Choroid plexus epithelial cell (primary cell): ENCODE data around the gene TSFM.

Experiments
- DNase-seq: peaks from one replicate; pipeline ENCODE4 v3.0.0-alpha.2; 2010; ENCODE audit warnings: low read depth
- H3K4me3 ChIP-seq: 2 replicates; pipeline ENCODE4 v1.5.1; 2011; ENCODE audit warnings: low read depth, mild to moderate bottlenecking, control low read depth, low read length, moderate library complexity
- TF ChIP-seq, protein P1 (sequence below): conservative IDR thresholded peaks from 2 replicates; pipeline ENCODE4 v1.5.1; 2011; ENCODE audit warnings: low read depth, mild to moderate bottlenecking, control low read depth, inconsistent platforms, low read length, moderate library complexity

TSFM gene

GRCh38 chr12:57765003-57765697 lies 17.4 kb upstream of the TSFM start:
- TF ChIP-seq, protein P1, sequence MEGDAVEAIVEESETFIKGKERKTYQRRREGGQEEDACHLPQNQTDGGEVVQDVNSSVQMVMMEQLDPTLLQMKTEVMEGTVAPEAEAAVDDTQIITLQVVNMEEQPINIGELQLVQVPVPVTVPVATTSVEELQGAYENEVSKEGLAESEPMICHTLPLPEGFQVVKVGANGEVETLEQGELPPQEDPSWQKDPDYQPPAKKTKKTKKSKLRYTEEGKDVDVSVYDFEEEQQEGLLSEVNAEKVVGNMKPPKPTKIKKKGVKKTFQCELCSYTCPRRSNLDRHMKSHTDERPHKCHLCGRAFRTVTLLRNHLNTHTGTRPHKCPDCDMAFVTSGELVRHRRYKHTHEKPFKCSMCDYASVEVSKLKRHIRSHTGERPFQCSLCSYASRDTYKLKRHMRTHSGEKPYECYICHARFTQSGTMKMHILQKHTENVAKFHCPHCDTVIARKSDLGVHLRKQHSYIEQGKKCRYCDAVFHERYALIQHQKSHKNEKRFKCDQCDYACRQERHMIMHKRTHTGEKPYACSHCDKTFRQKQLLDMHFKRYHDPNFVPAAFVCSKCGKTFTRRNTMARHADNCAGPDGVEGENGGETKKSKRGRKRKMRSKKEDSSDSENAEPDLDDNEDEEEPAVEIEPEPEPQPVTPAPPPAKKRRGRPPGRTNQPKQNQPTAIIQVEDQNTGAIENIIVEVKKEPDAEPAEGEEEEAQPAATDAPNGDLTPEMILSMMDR = peak; percentile 48
- peak; percentile 29 for DNase-seq

DNA sequence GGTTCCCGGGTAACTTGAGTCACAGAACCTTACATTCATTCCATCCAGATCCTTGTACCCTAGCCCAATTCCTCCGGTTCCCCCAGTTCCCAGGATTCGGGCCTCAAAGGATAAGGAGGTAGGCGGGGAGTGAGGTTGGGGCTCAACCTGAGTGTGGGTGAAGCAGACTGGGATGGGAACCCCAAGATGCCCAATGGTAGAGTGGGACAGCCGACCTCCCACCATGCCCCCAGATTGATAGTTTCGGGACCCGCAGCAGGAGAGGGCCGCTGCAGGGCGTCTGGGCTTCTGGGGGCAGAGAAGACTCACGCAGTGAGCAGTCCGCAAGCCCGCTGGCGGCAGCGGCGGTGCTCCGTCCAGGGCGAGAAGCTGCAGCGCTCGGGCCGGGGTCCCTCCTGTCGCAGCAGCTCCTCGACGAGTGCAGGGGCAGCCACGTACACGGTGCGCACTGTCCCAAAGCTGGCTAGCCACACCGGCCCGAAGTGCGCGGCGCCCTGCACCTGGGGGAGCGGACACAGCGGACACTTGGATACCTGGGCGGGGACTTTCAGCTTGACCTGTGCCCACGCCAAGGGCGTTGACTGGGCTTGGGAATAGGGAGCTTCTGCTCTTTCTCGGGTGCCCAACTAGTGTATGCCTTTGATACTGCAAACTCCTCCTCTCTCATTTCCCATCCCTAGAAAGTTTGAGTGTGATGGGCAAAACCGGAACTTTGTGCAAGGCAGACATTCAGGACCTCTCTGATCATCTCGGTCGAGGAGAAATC lies 16.7 kb upstream of the TSFM start:
- TF ChIP-seq, protein P1 = no peak
- H3K4me3 ChIP-seq = peak overlapping the region; percentile 42
- DNase-seq = no peak

More at GRCh38 chr12:57765003-57765697, 17.4 kb upstream of the TSFM start:
- peak overlapping the region; percentile 42 for H3K4me3 ChIP-seq

GRCh38 chr12:57766464-57767304 lies 15.9 kb upstream of the TSFM start, which contains the start of gene CYP27B1:
CYP27B1 (minus strand) TSS chr12:57767078; CDS start chr12:57767041, 37 bp downstream.
- TF ChIP-seq, protein P1 = no peak
- H3K4me3 ChIP-seq = peak within 1 kb of the TSS; percentile 38
- DNase-seq = peak; percentile 44

DNA sequence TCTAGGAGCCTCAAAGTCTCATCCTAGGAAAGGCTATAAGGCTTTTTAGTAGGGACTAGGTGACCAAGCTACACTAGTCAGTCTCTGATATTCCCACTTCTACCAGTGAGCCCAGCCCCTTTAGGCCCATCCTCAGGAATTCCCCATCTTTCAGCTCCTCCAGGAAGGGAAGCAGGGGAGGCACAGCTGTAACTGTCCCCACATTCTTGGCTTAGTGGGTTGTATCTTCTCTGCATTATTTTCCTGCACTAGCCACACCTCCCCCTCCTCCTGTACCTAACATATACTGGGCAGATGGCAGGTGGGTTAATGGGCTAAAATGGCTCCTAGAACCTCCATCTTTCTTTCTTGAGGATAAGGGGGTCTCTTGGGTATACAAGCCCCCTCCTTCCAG lies 15.3 kb upstream of the TSFM start:
- DNase-seq = no peak
- TF ChIP-seq, protein P1 = no peak
- H3K4me3 ChIP-seq = no peak overlapping the region

DNA sequence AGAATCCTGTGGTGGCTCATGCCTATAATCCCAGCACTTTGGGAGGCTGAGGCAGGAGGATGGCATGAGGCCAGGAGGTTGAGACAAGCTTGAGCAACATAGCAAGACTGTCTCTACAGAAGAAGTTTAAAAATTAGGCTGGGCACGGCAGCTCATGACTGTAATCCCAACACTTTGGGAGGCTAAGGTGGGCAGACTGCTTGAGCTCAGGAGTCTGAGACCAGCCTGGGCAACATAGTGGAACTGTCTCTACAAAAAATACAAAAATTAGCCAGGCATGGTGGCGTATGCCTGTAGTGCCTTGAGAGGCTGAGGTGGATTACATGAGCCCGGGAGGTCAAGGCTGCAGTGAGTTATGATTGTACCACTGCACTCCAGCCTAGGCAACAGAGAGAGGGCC lies 14.7 kb upstream of the TSFM start:
- no peak for DNase-seq

DNA sequence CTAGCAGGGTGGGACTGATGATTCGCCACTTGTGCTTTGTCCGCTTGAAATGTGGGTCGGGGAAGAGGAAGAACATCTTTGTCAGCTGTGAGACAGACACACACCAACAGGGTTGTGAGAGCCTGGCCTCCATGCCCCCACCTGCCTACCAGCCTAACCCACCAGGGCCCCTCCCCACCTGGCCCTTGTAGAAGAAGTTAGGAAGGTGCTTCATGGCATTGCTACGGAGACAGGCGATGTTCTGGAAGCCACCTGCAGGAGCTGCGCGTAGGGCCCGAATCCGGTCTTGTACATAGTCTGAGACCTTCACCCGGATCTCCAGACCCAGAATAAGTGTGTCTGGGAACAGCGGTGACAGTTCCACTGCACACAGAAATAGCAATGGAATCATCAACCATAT lies 13.0 kb upstream of the TSFM start:
- no peak for DNase-seq
- H3K4me3 ChIP-seq = no peak overlapping the region
- TF ChIP-seq, protein P1 = no peak

More for the DNA sequence above, 14.7 kb upstream of the TSFM start:
- H3K4me3 ChIP-seq = no peak overlapping the region
- TF ChIP-seq, protein P1 = no peak
